Measurements from ENCODE around the gene PLK3.

GRCh38 chr1:44811234-44811633 is 11.1 kb downstream of the PLK3 start:
- TF ChIP-seq CTCF (IDR thresholded peaks at IDR 0.05) (no peak), ZFX (IDR thresholded peaks at IDR 0.05; ENCODE audit: borderline replicate concordance) (no peak)
